Lung (tissue), 12 donors: Measurements from ENCODE around the gene MPO. TPM values are rescaled to one million over a fixed set of nuclear protein-coding genes. Genes with fewer than 3 reads are reported as not detected.

Experiments
- ATAC-seq: fragments of 200-7000 bp; cut with Tn5 transposase; one replicate; pipeline ENCODE4 v1.9.1; 2020; ENCODE audit warnings: moderate number of reproducible peaks; ENCODE audit not compliant: insufficient read depth, low FRiP score
- DNase-seq, 3 donors: peaks; one replicate each; pipeline ENCODE4 v3.0.0-alpha.2; 2013 to 2017
- H3K27ac ChIP-seq, 2 donors: one replicate each; pipeline ENCODE4 v1.5.1; 2013; ENCODE audit warnings: mild to moderate bottlenecking in 2 of 2, moderate library complexity in 2 of 2, control low read depth in 1 of 2, inconsistent platforms in 1 of 2, low read depth in 1 of 2, low read length in 1 of 2
- H3K27me3 ChIP-seq, 3 donors: one replicate each; pipeline ENCODE4 v1.5.1; 2013; ENCODE audit warnings: low read length in 2 of 3; ENCODE audit not compliant: control insufficient read depth in 3 of 3, insufficient read depth in 3 of 3
- H3K36me3 ChIP-seq, 4 donors: one replicate each; pipeline ENCODE4 v1.5.1; 2013; ENCODE audit warnings: low read length in 4 of 4, mild to moderate bottlenecking in 1 of 4, moderate library complexity in 1 of 4; ENCODE audit not compliant: control insufficient read depth in 4 of 4, insufficient read depth in 4 of 4
- H3K4me1 ChIP-seq, 5 donors: one replicate each; pipeline ENCODE4 v1.5.1; 2013; ENCODE audit warnings: low read length in 5 of 5, mild to moderate bottlenecking in 2 of 5, moderate library complexity in 1 of 5; ENCODE audit not compliant: control insufficient read depth in 5 of 5, insufficient read depth in 5 of 5
- H3K4me3 ChIP-seq: one replicate; pipeline ENCODE4 v1.5.1; 2013; ENCODE audit warnings: mild to moderate bottlenecking, control low read depth, moderate library complexity
- H3K9ac ChIP-seq, 2 donors: one replicate each; pipeline ENCODE4 v1.5.1; 2013; ENCODE audit warnings: low read length in 2 of 2, control low read depth in 1 of 2; ENCODE audit not compliant: insufficient read depth in 1 of 2
- H3K9me3 ChIP-seq, 4 donors: one replicate each; pipeline ENCODE4 v1.5.1; 2013; ENCODE audit warnings: low read length in 3 of 4, mild to moderate bottlenecking in 1 of 4, moderate library complexity in 1 of 4; ENCODE audit not compliant: control insufficient read depth in 4 of 4, insufficient read depth in 3 of 4
- WGBS, 2 donors: extraction: QIAGEN DNeasy Blood & Tissue Kit; methylation state at CpG; one replicate each; pipeline ENCODE4 v1.1.7; 2013; 5-methylcytosine and 5-hydroxymethylcytosine counted together
- polyA plus RNA-seq, 2 donors: library from polyadenylated mRNA; stranded (reverse); fragments of 200-250 nt; gene quantifications; one replicate each; pipeline ENCODE4 v1.2.1, GENCODE V29; 2013
- total RNA-seq, 2 donors: library from RNA; depleted of rRNA in 1 of 2; stranded (reverse); fragments of >200 nt in 1 of 2; gene quantifications; one replicate each; pipeline ENCODE4 v1.2.1, GENCODE V29; 2014 to 2021
- TF ChIP-seq, protein P1 (sequence below): IDR thresholded peaks from 2 replicates; pipeline ENCODE4 v1.5.1; 2012; ENCODE audit warnings: mild to moderate bottlenecking; ENCODE audit errors: control extremely low read depth, extremely low read depth
- donor health status: control.
- donor health status: control.
- donor health status: Bipolar disorder and iron deficiency.
- donor health status: healthy.
- donor health status: DM: yes; HTN: yes; CAD: no.

Gene MPO
- total and polyA plus RNA-seq, 4 donors: 0.79 to 62.0 (median 6.7) TPM

DNA sequence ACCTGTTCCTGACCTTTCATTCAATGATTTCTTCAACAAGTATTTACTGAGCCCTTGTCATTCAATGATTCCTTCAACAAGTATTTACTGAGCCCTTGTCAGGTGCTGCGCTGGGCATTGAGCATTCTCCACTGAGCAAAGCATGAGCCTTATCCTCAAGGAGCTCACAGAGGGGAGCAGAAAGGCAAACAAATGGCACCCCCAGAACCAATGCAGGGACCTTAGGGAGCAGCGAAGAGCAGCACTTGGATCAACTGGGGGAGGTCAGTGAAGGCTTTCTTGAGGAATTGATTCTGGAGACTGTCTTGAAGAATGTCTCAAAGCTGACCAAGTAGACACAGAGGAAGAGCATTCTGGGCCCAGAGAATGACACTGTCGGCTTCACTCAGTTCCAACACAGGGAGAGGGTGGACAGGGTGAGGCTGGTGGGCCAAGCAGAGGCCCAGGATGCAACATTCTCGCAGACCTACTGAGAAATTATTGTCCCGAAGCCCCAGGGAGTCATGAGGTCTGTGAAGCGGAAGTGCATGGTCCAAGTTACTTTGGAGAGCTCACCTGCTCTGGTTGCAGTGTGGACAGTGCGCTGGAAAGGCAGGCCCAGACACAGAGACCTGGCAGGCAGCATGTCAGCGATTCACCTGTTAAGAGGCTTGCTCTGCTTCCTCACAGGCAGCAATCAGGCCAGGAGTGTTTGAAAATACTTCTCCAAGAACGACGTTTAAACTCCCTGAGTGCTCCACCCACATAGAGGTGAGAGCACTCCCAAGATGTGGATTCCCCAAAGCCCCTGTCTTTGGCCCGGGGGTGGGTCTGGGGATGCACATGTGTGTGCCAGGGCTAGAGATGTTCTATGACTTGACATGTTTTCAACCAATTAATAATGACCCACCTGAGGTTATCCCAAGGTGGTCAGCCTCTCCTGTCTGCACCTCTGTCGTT, 3.2 kb upstream of the MPO start:
- Histone ChIP-seq H3K9ac (no peak overlapping the region), H3K27me3 (peaks cover 0 to 4% (median 0%) of the 10 kb centered on the region in 3 donors), H3K36me3 (no peaks in the 10 kb centered on the region), H3K9me3 (no peaks in the 10 kb centered on the region), H3K27ac (no peak overlapping the region), H3K4me1 (peaks cover 0 to 5% (median 0%) of the 10 kb centered on the region in 5 donors), H3K4me3 (no peak overlapping the region)
- ATAC-seq: no peak
- TF ChIP-seq, protein P1, sequence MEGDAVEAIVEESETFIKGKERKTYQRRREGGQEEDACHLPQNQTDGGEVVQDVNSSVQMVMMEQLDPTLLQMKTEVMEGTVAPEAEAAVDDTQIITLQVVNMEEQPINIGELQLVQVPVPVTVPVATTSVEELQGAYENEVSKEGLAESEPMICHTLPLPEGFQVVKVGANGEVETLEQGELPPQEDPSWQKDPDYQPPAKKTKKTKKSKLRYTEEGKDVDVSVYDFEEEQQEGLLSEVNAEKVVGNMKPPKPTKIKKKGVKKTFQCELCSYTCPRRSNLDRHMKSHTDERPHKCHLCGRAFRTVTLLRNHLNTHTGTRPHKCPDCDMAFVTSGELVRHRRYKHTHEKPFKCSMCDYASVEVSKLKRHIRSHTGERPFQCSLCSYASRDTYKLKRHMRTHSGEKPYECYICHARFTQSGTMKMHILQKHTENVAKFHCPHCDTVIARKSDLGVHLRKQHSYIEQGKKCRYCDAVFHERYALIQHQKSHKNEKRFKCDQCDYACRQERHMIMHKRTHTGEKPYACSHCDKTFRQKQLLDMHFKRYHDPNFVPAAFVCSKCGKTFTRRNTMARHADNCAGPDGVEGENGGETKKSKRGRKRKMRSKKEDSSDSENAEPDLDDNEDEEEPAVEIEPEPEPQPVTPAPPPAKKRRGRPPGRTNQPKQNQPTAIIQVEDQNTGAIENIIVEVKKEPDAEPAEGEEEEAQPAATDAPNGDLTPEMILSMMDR: no peak
- WGBS, 2 donors: 41 to 61% methylated on average over 12 of the region's 12 CpGs
- DNase-seq: no peak

DNA sequence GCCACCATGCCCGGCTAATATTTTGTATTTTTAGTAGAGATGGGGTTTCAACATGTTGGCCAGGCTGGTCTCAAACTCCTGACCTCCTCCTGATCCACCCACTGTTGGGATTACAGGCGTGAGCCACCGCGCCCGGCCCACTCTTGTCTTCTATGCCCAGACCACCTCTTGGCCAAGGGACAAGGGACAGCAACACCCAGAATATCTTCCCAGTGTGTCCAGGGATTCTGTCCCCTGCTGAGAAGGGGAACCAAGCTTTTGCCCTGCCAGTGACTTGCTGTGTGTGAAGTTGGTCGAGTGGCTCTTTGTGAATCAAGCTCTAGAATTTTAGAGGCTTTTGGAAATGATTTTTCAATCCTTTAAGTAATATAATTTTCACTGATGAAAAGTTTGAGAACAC, 1.7 kb upstream of the MPO start:
- peaks cover 0 to 1% (median 0%) of the 10 kb centered on the region in 4 donors for H3K9me3 ChIP-seq
- TF ChIP-seq, protein P1: no peak
- no peak for DNase-seq
- peaks cover 0 to 9% (median 0%) of the 10 kb centered on the region in 3 donors for H3K27me3 ChIP-seq
- H3K27ac ChIP-seq: no peak overlapping the region
- 76 to 81% methylated on average over 6 of the region's 6 CpGs for WGBS, 2 donors
- no peak for ATAC-seq
- H3K4me3 ChIP-seq: no peak overlapping the region
- H3K36me3 ChIP-seq: no peaks in the 10 kb centered on the region
- H3K4me1 ChIP-seq: peaks cover 0 to 13% (median 0%) of the 10 kb centered on the region in 5 donors
- no peak overlapping the region for H3K9ac ChIP-seq

DNA sequence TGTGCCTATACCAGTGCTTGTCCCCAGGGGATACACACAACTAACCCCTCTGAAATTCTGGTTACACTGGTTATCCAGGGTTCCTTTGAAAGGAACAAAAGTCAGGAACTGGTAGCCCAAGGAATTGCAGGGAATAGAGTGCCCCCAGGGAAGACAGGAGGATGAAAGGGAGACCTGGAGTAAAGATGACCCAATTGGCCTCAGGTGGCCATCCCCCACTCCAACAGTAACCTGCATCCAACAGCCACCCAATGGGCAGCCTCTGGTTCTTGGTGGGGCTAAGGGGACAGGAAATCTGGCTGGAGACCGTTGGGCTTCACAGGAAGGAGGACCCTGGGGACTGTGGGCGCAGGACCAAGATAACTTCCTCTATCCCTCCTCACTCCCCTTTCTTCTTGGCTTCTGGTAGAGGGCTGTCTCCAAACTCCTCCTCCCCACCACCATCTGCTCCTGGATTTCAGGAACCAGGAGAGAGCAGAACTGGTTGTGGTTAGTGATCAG, 826 bp upstream of the MPO start:
- H3K4me1 ChIP-seq: peaks cover 0 to 13% (median 0%) of the 10 kb centered on the region in 5 donors
- no peaks in the 10 kb centered on the region for H3K36me3 ChIP-seq
- no peak overlapping the region for H3K9ac ChIP-seq
- TF ChIP-seq, protein P1: no peak
- ATAC-seq: no peak
- WGBS, 2 donors: 19 to 38% methylated on average over 2 of the region's 2 CpGs
- no peak overlapping the region for H3K27ac ChIP-seq
- no peak overlapping the region for H3K4me3 ChIP-seq
- peaks cover 0 to 9% (median 0%) of the 10 kb centered on the region in 3 donors for H3K27me3 ChIP-seq
- peak in 1 of 3 donors; percentile 15 for DNase-seq
- peaks cover 0 to 1% (median 0%) of the 10 kb centered on the region in 4 donors for H3K9me3 ChIP-seq
